GM23248 (cell line): Measurements from ENCODE around the gene SLC16A8. TPM values are rescaled to one million over a fixed set of nuclear protein-coding genes. Genes with fewer than 3 reads are reported as not detected.
A peak's percentile ranks its signal among the peaks of the same experiment; 100 is the strongest.

ENCODE experiments used
- DNase-seq: peaks from one replicate; pipeline ENCODE4 v3.0.0-alpha.2; 2015
- H2AFZ ChIP-seq: fragments of 200-600 bp; sonication (generic); 2 replicates; pipeline ENCODE4 v1.6.1; 2016; ENCODE audit warnings: antibody characterized with exemption
- H3F3A ChIP-seq: fragments of 200-600 bp; sonication (generic); 2 replicates; pipeline ENCODE4 v1.6.1; 2016; ENCODE audit warnings: mild to moderate bottlenecking, antibody characterized with exemption, mixed run types; ENCODE audit not compliant: insufficient read depth
- H3K27ac ChIP-seq: fragments of 200-600 bp; sonication (generic); 2 replicates; pipeline ENCODE4 v1.5.1; 2016; ENCODE audit warnings: mild to moderate bottlenecking
- H3K27me3 ChIP-seq: fragments of 200-600 bp; sonication (generic); replicated peaks from 2 replicates; pipeline ENCODE4 v1.6.1; 2016; ENCODE audit warnings: mild to moderate bottlenecking; ENCODE audit not compliant: insufficient read depth
- H3K36me3 ChIP-seq: fragments of 200-600 bp; sonication (generic); 2 replicates; pipeline ENCODE4 v1.6.1; 2016; ENCODE audit warnings: low read depth, mild to moderate bottlenecking
- H3K4me1 ChIP-seq: fragments of 200-600 bp; sonication (generic); 2 replicates; pipeline ENCODE4 v1.6.1; 2016; ENCODE audit warnings: mild to moderate bottlenecking; ENCODE audit not compliant: insufficient read depth
- H3K4me2 ChIP-seq: fragments of 200-600 bp; sonication (generic); one replicate; pipeline ENCODE4 v1.6.1; 2016; ENCODE audit warnings: mild to moderate bottlenecking; ENCODE audit not compliant: unreplicated experiment
- H3K4me3 ChIP-seq: fragments of 200-600 bp; sonication (generic); 2 replicates; pipeline ENCODE4 v1.5.1; 2016; ENCODE audit warnings: mild to moderate bottlenecking
- H3K79me2 ChIP-seq: fragments of 200-600 bp; sonication (generic); 2 replicates; pipeline ENCODE4 v1.6.1; 2016; ENCODE audit warnings: mild to moderate bottlenecking; ENCODE audit not compliant: insufficient read depth
- H3K9ac ChIP-seq: fragments of 200-600 bp; sonication (generic); 2 replicates; pipeline ENCODE4 v1.6.1; 2016; ENCODE audit warnings: mild to moderate bottlenecking
- H3K9me2 ChIP-seq: fragments of 200-600 bp; sonication (generic); 2 replicates; pipeline ENCODE4 v1.6.1; 2016; ENCODE audit warnings: mixed run types, mild to moderate bottlenecking, moderate library complexity; ENCODE audit not compliant: insufficient read depth
- H3K9me3 ChIP-seq: fragments of 200-600 bp; sonication (generic); one replicate; pipeline ENCODE4 v1.6.1; 2017; ENCODE audit warnings: low read depth
- H4K20me1 ChIP-seq: fragments of 200-600 bp; sonication (generic); 2 replicates; pipeline ENCODE4 v1.6.0; 2016; ENCODE audit not compliant: insufficient read depth
- EZH2 ChIP-seq: fragments of 200-600 bp; sonication (generic); IDR thresholded peaks from 2 replicates; pipeline ENCODE4 v1.6.1; 2018; ENCODE audit warnings: antibody characterized with exemption, mild to moderate bottlenecking; ENCODE audit not compliant: insufficient read depth, poor library complexity, severe bottlenecking
- EZH2phosphoT487 ChIP-seq: fragments of 200-600 bp; sonication (generic); IDR thresholded peaks from 2 replicates; pipeline ENCODE4 v1.6.1; 2018; ENCODE audit warnings: antibody characterized with exemption, moderate library complexity, mild to moderate bottlenecking, low read depth; ENCODE audit not compliant: insufficient read depth
- WGBS, 2 experiments: methylation state at CpG; one replicate each; pipeline ENCODE4 v1.1.6; 2015 to 2017; ENCODE audit warnings: low lambda C conversion rate in 2 of 2, low coverage in 1 of 2; ENCODE audit errors: missing lambda C conversion rate in 2 of 2; 5-methylcytosine and 5-hydroxymethylcytosine counted together
- in situ Hi-C: fragments of 300-500 bp; cut with MboI; formaldehyde crosslinking; loops from 2 replicates; pipeline ENCODE4 v1.15.0; 2020
- polyA plus RNA-seq: library from polyadenylated mRNA; unstranded; fragments of >200 nt; fragmentation: Nextera tagmentation; extraction: Ambion mirVana; gene quantifications from 2 replicates; pipeline ENCODE4 v1.2.1, GENCODE V29; 2016
- total RNA-seq: library from RNA; depleted of rRNA; stranded (reverse); fragments of >200 nt; shearing (Covaris generic); gene quantifications from 2 replicates; pipeline ENCODE4 v1.2.3, GENCODE V29; 2014

Gene SLC16A8
- total and polyA plus RNA-seq, 2 experiments from 2014 or later: 1.3 to 1.4 TPM

DNA sequence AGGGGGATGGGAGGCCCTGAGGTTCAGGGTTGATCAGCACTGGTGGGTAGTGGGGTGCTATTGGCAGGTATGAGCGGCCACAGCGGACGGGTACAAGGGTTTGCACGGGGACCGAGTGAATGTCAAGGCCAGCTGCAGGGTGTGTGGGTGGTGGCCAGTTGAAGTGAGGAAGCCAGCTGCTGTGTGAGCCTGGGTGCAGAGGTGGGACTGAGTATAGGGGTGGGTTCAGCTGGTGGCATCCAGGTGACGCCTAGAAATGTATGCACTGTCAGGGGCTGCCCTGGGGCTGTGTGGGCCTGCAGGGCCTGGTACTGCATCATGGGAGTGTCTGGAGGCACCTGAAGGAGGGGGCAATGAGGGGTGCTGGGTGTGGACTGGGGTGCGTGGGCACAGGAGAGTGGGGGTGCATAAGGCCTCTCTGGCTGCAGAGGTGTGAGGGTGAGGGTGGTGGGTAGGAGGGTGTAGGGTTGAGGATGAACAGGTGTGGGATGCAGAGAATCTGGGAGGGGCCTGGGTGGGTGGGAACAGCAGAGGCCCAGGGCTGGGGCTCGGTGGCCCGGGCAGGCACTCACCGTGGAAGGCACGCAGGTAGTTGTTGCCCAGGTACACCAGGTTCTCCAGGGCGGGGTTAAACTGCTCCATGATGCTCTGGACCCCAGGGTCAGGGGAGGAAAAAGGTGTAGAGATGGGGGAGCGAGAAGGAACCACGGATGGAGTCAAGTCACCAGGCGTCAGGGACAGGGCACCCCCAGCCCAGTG, 24.8 kb upstream of the SLC16A8 start:
- no peak overlapping the region for H3K9ac ChIP-seq
- no peak overlapping the region for H3K27ac ChIP-seq
- no peaks in the 10 kb centered on the region for H3K79me2 ChIP-seq
- no peaks in the 10 kb centered on the region for H3F3A ChIP-seq
- no peak overlapping the region for H2AFZ ChIP-seq
- no peaks in the 10 kb centered on the region for H3K27me3 ChIP-seq
- no peak for DNase-seq
- no peaks in the 10 kb centered on the region for H3K36me3 ChIP-seq
- no peak overlapping the region for H3K4me2 ChIP-seq
- WGBS, 2 experiments: 93 to 95% methylated on average over 13 to 15 of the region's 15 CpGs
- TF ChIP-seq EZH2: no peak
- no peak for TF ChIP-seq EZH2phosphoT487
- no peaks in the 10 kb centered on the region for H3K9me3 ChIP-seq
- no peaks in the 10 kb centered on the region; the same call in 1 of the 2 replicates for H3K4me1 ChIP-seq
- H3K4me3 ChIP-seq: no peak overlapping the region
- H3K9me2 ChIP-seq: no peaks in the 10 kb centered on the region
- in situ Hi-C loops: no loop called here
- H4K20me1 ChIP-seq: no peaks in the 10 kb centered on the region

DNA sequence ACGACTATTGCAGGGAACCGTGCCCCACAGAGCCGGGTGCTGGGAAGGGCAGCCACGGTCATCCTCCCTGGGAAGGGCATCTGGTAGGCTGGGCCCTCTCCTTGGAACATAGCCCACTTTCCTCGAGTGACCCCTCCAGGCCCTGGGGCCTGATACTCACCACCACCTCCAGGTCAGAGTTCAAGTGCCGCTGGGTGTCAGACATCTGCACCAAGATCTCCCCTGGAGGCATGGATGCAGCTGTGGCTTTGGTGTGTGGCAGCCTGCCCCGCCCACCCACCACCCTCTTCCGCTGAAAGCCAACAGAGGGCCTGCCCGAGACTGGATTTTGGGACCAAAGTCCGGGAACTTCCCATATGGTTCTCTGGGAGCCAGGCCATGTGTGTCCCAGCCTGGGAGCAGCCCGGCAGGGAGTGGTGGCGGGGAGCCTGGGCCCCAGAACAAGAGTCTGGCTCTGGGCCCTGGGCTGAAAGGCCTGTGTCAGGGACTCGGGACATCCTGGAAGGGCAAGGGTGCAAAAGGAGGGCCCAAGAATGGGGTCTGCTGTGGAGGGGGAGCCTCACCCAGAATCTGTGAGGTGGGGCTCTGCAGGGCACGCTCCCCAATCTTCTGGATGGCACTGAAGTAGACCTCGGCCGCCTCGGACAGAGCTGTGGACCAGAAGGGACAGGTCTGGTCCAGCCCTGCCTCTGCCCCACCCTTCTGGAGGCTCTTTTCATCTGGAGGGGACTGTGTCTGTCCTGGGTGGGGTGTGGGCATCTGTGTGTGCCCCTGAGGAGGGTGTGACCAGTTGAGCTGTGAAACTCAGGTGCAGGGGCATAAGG, 23.9 kb upstream of the SLC16A8 start:
- peak overlapping the region; percentile 62 for H2AFZ ChIP-seq

DNA sequence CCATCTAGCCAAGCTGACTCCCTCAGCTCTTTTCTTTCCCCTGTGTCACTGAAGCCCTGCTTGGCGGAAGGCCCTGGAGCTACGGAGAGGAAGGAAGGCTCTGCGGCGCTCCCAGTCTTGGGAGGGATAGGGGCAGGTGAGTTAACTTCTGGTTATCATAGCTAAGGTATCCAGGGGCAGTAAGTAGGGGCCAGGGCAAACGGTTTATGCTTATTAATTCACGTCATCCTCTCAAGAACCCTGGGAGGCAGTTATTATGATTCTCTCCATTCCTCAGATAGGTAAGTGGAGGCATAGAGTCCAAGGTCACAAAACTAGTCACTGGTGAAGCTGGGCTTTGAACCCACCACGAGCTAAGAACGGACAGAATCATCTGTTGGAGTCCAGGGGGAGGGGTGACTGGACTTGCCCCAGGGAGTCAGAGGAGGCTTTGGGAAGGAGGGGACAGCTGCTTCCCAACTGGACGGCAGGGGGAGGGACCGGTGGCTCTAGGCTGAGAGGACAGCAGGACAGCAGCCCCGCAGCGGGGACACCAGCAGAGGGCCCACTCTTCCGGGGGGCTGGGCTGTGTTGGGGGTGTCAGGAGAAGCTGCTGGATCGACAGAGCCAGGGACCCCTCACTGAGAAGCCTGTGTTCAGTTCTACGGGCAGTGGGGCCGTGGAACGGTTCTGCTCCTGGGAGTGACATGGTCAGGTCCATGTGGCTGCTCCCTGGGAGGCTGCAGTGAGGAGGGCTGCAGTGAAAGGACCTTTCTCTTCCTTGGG, 23.0 kb upstream of the SLC16A8 start:
- DNase-seq: no peak
- no peak overlapping the region for H3K27ac ChIP-seq
- in situ Hi-C loops: no loop called here

More for the DNA sequence above, 23.9 kb upstream of the SLC16A8 start:
- Histone ChIP-seq H3F3A (no peaks in the 10 kb centered on the region), H3K9me2 (no peaks in the 10 kb centered on the region), H3K79me2 (no peaks in the 10 kb centered on the region), H3K4me3 (no peak overlapping the region), H3K27me3 (no peaks in the 10 kb centered on the region), H3K9ac (no peak overlapping the region), H3K4me1 (no peaks in the 10 kb centered on the region; the same call in 1 of the 2 replicates), H3K9me3 (no peaks in the 10 kb centered on the region), H3K27ac (no peak overlapping the region), H4K20me1 (no peaks in the 10 kb centered on the region), H3K4me2 (no peak overlapping the region), H3K36me3 (no peaks in the 10 kb centered on the region)
- WGBS, 2 experiments: 25 to 30% methylated on average over 17 of the region's 17 CpGs
- in situ Hi-C loops: no loop called here
- peak; percentile 30 for DNase-seq
- TF ChIP-seq EZH2 (no peak), EZH2phosphoT487 (no peak)

DNA sequence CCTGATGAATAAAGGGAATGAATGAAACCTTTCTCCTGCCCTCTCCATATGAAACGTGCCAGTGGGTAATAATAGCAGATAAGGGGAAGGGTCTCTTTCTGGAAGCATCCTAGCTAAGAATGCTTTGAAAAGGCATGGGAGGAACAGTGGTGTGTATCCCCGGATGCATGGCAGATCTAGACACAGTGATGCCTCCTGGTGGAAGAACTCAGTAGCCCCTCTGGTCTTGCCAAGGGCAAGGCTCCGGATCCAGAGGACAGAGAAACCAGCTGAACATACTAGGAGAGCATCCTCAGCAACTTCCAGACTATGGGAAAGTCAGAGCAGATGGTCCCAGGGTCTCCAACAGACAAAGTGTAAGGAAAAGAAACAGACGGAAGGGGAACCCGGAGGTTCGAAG, 20.1 kb upstream of the SLC16A8 start:
- Histone ChIP-seq H3K36me3 (no peaks in the 10 kb centered on the region), H3K9me3 (no peaks in the 10 kb centered on the region), H4K20me1 (no peaks in the 10 kb centered on the region), H2AFZ (no peak overlapping the region), H3K9ac (no peak overlapping the region), H3K27me3 (no peaks in the 10 kb centered on the region), H3K9me2 (no peaks in the 10 kb centered on the region), H3K4me3 (no peak overlapping the region), H3K79me2 (no peaks in the 10 kb centered on the region), H3K4me2 (no peak overlapping the region), H3F3A (no peaks in the 10 kb centered on the region), H3K4me1 (no peaks in the 10 kb centered on the region), H3K27ac (no peak overlapping the region)
- TF ChIP-seq EZH2 (no peak), EZH2phosphoT487 (no peak)
- in situ Hi-C loops: no loop called here
- 83 to 90% methylated on average over 6 of the region's 6 CpGs for WGBS, 2 experiments
- peak; percentile 47 for DNase-seq

More for the DNA sequence above, 23.0 kb upstream of the SLC16A8 start:
- Histone ChIP-seq H2AFZ (no peak overlapping the region), H3K9ac (no peak overlapping the region), H3K27me3 (no peaks in the 10 kb centered on the region), H3F3A (no peaks in the 10 kb centered on the region), H3K79me2 (no peaks in the 10 kb centered on the region), H3K4me1 (no peaks in the 10 kb centered on the region; the same call in 1 of the 2 replicates), H3K9me3 (no peaks in the 10 kb centered on the region), H3K4me3 (no peak overlapping the region), H3K9me2 (no peaks in the 10 kb centered on the region), H4K20me1 (no peaks in the 10 kb centered on the region), H3K4me2 (no peak overlapping the region), H3K36me3 (no peaks in the 10 kb centered on the region)
- no peak for TF ChIP-seq EZH2phosphoT487
- no peak for TF ChIP-seq EZH2
- WGBS, 2 experiments: 73 to 78% methylated on average over 17 of the region's 17 CpGs
